Measurements from ENCODE around the gene PADI1. TPM values are rescaled to one million over a fixed set of nuclear protein-coding genes. Genes with fewer than 3 reads are reported as not detected.

PADI1 gene
- total RNA-seq, 2 donors from 2014 or later: 1.2 TPM; not detected in 1

- Histone ChIP-seq H3K36me3 (no peaks in the 10 kb centered on the region), H3K27ac (no peak overlapping the region), H3K4me1 (ENCODE audit: control insufficient read depth in 1 of 2, low read depth in 2 of 2) (no peaks in the 10 kb centered on the region), H3K4me3 (no peak overlapping the region), H3K27me3 (replicated peaks; ENCODE audit: insufficient read depth) (no peaks in the 10 kb centered on the region), H3K9me3 (no peaks in the 10 kb centered on the region)
- no peak for TF ChIP-seq CTCF (IDR thresholded peaks at IDR 0.05)
- no peak for DNase-seq (ENCODE audit: low spot score)
- no peak for ATAC-seq (ENCODE audit: insufficient number of reproducible peaks, low FRiP score, low read depth)
Observed at GRCh38 chr1:17206196-17206595, 1.3 kb downstream of the PADI1 start.

- Histone ChIP-seq H3K4me3 (no peak overlapping the region), H3K27ac (no peak overlapping the region), H3K4me1 (ENCODE audit: control insufficient read depth in 1 of 2, low read depth in 2 of 2) (no peaks in the 10 kb centered on the region), H3K9me3 (no peaks in the 10 kb centered on the region), H3K36me3 (no peaks in the 10 kb centered on the region), H3K27me3 (replicated peaks; ENCODE audit: insufficient read depth) (no peaks in the 10 kb centered on the region)
- ATAC-seq (ENCODE audit: insufficient number of reproducible peaks, low FRiP score, low read depth) (no peak), DNase-seq (ENCODE audit: low spot score) (no peak)
- TF ChIP-seq CTCF (IDR thresholded peaks at IDR 0.05): no peak
Observed at GRCh38 chr1:17207046-17207445, 2.1 kb downstream of the PADI1 start.

GRCh38 chr1:17207540-17207939, 2.6 kb downstream of the PADI1 start:
- no peak for TF ChIP-seq CTCF (IDR thresholded peaks at IDR 0.05)
- no peaks in the 10 kb centered on the region for H3K36me3 ChIP-seq
- ATAC-seq (ENCODE audit: insufficient number of reproducible peaks, low FRiP score, low read depth) (no peak), DNase-seq (ENCODE audit: low spot score) (no peak)
- no peaks in the 10 kb centered on the region for H3K9me3 ChIP-seq
- no peaks in the 10 kb centered on the region for H3K4me1 ChIP-seq (ENCODE audit: control insufficient read depth in 1 of 2, low read depth in 2 of 2)
- no peak overlapping the region for H3K27ac ChIP-seq
- H3K27me3 ChIP-seq (replicated peaks; ENCODE audit: insufficient read depth): no peaks in the 10 kb centered on the region
- no peak overlapping the region for H3K4me3 ChIP-seq

GRCh38 chr1:17207966-17208418, 3.1 kb downstream of the PADI1 start:
- no peaks in the 10 kb centered on the region for H3K4me1 ChIP-seq (ENCODE audit: control insufficient read depth in 1 of 2, low read depth in 2 of 2)
- no peak overlapping the region for H3K4me3 ChIP-seq
- no peaks in the 10 kb centered on the region for H3K27me3 ChIP-seq (replicated peaks; ENCODE audit: insufficient read depth)
- no peaks in the 10 kb centered on the region for H3K9me3 ChIP-seq
- no peak for TF ChIP-seq CTCF (IDR thresholded peaks at IDR 0.05)
- ATAC-seq (ENCODE audit: insufficient number of reproducible peaks, low FRiP score, low read depth): no peak
- no peak overlapping the region for H3K27ac ChIP-seq
- H3K36me3 ChIP-seq: no peaks in the 10 kb centered on the region
- DNase-seq (ENCODE audit: low spot score): no peak

- no peak for ATAC-seq (ENCODE audit: insufficient number of reproducible peaks, low FRiP score, low read depth)
- no peak overlapping the region for H3K27ac ChIP-seq
- H3K27me3 ChIP-seq (replicated peaks; ENCODE audit: insufficient read depth): no peaks in the 10 kb centered on the region
Observed at GRCh38 chr1:17208546-17208945, 3.6 kb downstream of the PADI1 start.

More at GRCh38 chr1:17208546-17208945, 3.6 kb downstream of the PADI1 start:
- no peak for TF ChIP-seq CTCF (IDR thresholded peaks at IDR 0.05)
- Histone ChIP-seq H3K36me3 (no peaks in the 10 kb centered on the region), H3K4me1 (ENCODE audit: control insufficient read depth in 1 of 2, low read depth in 2 of 2) (no peaks in the 10 kb centered on the region), H3K9me3 (no peaks in the 10 kb centered on the region), H3K4me3 (no peak overlapping the region)
- DNase-seq (ENCODE audit: low spot score): no peak
